K562 (cell line): ENCODE measurements around the gene TRIM37. TPM values are rescaled to one million over a fixed set of nuclear protein-coding genes. Genes with fewer than 3 reads are reported as not detected.

Source experiments
- CXXC5 ChIP-seq: fragments of 250-450 bp; sonication (Bioruptor Pico); IDR thresholded peaks from 2 replicates; pipeline ENCODE4 v1.8.0; 2022; ENCODE audit warnings: inconsistent platforms, mild to moderate bottlenecking, moderate library complexity
- GABPB2 ChIP-seq: fragments of 250-450 bp; sonication (Bioruptor Pico); conservative IDR thresholded peaks from 2 replicates; pipeline ENCODE4 v1.5.1; 2021; ENCODE audit warnings: mild to moderate bottlenecking
- MAFK ChIP-seq: IDR thresholded peaks from 2 replicates; pipeline ENCODE4 v1.6.1; 2011; ENCODE audit warnings: low read length, improper control_type of control experiment
- PCBP2 ChIP-seq: fragments of 200-400 bp; formaldehyde crosslinking; IDR thresholded peaks from 2 replicates; pipeline ENCODE4 v1.6.1; 2018; ENCODE audit warnings: low read length, low read depth, mild to moderate bottlenecking, moderate library complexity; ENCODE audit not compliant: poor library complexity, severe bottlenecking
- RAD21 ChIP-seq, 2 experiments: fragments of 250-450 bp in 1 of 2; fragments of 450-650 bp in 1 of 2; sonication (Bioruptor Pico) in 1 of 2; formaldehyde crosslinking in 1 of 2; IDR thresholded peaks in 1 of 2; conservative IDR thresholded peaks in 1 of 2; 2 replicates each; pipeline versions ENCODE4 v1.4.0 to v1.8.0; 2020 to 2022; ENCODE audit warnings: mild to moderate bottlenecking in 2 of 2, moderate library complexity in 1 of 2
- THAP7 ChIP-seq: fragments of 250-450 bp; sonication (Bioruptor Pico); IDR thresholded peaks from 2 replicates; pipeline ENCODE4 v1.5.0; 2021
- ZSCAN32 ChIP-seq: fragments of 450-650 bp; formaldehyde crosslinking; IDR thresholded peaks from 2 replicates; pipeline ENCODE4 v1.4.0; 2020; ENCODE audit warnings: mild to moderate bottlenecking, moderate library complexity
- polyA plus RNA-seq, 8 experiments: library from polyadenylated mRNA; depleted of rRNA in 4 of 8; stranded (reverse) in 5 of 8; unstranded in 3 of 8; fragments of >200 nt; fragmentation: Nextera tagmentation in 2 of 8; fragmentation: Illumina TruSeq in 1 of 8; extraction: Ambion mirVana in 2 of 8; extraction: Trizol in 1 of 8; gene quantifications; 2 replicates each; pipeline versions ENCODE4 v1.2.1 to v1.2.3, GENCODE V29; 2011 to 2014; ENCODE audit warnings: inconsistent platforms in 1 of 8, missing spikeins in 1 of 8
- total RNA-seq, 7 experiments: library from RNA; depleted of rRNA in 6 of 7; stranded (reverse); fragments of >200 nt in 6 of 7; fragmentation: Illumina TruSeq in 2 of 7; extraction: Trizol in 2 of 7; gene quantifications; 2 replicates each; pipeline versions ENCODE4 v1.2.1 to v1.2.3, GENCODE V29; 2011 to 2021; ENCODE audit warnings: low replicate concordance in 1 of 7
- TF ChIP-seq, protein P1 (sequence below): fragments of 450-650 bp; IDR thresholded peaks from 2 replicates; pipeline ENCODE4 v1.6.1; 2016; ENCODE audit warnings: mild to moderate bottlenecking, moderate library complexity
- TF ChIP-seq, protein P2 (sequence below): IDR thresholded peaks from 2 replicates; pipeline ENCODE4 v1.6.1; 2016; ENCODE audit warnings: missing genetic modification characterization, missing compliant biosample characterization
- TF ChIP-seq, protein P3 (sequence below), 2 experiments: fragments of 200-800 bp in 1 of 2; sonication (Bioruptor generic) in 1 of 2; sonication (generic) in 1 of 2; formaldehyde crosslinking in 1 of 2; IDR thresholded peaks in 1 of 2; conservative IDR thresholded peaks in 1 of 2; 2 replicates each; pipeline versions ENCODE4 v1.5.0 to v1.6.1; 2016 to 2020; ENCODE audit warnings: missing compliant biosample characterization in 1 of 2, missing genetic modification characterization in 1 of 2, missing genetic modification reagents in 1 of 2

Gene TRIM37
- total and polyA plus RNA-seq, 9 of the 15 experiments (the other 6 are each of a cell fraction or from before 2014, with no cell fraction given): 4.5 to 31.4 (median 23.8) TPM

DNA sequence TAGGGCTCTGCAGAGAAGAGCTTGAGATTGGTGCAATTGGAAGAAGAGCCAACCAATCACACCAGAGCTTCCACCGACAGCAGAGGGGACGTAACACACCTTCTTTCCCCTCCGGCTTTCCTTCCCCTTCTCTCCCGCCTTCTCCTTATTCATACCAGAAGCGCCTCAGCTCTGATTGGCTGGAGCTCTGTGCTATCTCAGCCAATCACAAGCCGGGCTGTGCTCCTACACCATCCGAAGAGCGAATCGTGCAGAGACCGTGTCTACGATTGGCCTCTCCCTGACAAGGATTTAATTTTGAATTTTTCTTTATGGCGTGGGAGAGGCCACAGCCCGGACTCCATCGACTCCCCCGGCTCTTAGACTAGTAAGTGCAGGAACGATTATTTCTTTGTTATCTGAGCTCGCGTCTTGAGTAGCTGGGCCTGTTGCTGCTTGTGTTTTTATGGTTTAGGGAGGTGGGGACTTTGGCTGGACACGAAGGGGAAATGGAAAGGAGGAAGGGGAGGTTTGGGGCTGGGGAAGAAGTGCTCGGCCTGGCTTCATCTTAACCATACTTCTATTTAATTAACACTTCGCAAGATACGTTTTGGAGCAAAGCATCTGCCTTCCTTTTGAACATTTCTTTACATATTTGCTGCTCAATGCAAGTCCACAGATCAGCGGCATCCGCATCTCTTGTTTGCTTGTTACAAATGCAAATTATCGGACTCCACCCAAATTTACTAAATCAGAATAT lies 48.9 kb upstream of the TRIM37 start, which contains the start of gene PRR11 (continued):
- TF ChIP-seq, protein P1, sequence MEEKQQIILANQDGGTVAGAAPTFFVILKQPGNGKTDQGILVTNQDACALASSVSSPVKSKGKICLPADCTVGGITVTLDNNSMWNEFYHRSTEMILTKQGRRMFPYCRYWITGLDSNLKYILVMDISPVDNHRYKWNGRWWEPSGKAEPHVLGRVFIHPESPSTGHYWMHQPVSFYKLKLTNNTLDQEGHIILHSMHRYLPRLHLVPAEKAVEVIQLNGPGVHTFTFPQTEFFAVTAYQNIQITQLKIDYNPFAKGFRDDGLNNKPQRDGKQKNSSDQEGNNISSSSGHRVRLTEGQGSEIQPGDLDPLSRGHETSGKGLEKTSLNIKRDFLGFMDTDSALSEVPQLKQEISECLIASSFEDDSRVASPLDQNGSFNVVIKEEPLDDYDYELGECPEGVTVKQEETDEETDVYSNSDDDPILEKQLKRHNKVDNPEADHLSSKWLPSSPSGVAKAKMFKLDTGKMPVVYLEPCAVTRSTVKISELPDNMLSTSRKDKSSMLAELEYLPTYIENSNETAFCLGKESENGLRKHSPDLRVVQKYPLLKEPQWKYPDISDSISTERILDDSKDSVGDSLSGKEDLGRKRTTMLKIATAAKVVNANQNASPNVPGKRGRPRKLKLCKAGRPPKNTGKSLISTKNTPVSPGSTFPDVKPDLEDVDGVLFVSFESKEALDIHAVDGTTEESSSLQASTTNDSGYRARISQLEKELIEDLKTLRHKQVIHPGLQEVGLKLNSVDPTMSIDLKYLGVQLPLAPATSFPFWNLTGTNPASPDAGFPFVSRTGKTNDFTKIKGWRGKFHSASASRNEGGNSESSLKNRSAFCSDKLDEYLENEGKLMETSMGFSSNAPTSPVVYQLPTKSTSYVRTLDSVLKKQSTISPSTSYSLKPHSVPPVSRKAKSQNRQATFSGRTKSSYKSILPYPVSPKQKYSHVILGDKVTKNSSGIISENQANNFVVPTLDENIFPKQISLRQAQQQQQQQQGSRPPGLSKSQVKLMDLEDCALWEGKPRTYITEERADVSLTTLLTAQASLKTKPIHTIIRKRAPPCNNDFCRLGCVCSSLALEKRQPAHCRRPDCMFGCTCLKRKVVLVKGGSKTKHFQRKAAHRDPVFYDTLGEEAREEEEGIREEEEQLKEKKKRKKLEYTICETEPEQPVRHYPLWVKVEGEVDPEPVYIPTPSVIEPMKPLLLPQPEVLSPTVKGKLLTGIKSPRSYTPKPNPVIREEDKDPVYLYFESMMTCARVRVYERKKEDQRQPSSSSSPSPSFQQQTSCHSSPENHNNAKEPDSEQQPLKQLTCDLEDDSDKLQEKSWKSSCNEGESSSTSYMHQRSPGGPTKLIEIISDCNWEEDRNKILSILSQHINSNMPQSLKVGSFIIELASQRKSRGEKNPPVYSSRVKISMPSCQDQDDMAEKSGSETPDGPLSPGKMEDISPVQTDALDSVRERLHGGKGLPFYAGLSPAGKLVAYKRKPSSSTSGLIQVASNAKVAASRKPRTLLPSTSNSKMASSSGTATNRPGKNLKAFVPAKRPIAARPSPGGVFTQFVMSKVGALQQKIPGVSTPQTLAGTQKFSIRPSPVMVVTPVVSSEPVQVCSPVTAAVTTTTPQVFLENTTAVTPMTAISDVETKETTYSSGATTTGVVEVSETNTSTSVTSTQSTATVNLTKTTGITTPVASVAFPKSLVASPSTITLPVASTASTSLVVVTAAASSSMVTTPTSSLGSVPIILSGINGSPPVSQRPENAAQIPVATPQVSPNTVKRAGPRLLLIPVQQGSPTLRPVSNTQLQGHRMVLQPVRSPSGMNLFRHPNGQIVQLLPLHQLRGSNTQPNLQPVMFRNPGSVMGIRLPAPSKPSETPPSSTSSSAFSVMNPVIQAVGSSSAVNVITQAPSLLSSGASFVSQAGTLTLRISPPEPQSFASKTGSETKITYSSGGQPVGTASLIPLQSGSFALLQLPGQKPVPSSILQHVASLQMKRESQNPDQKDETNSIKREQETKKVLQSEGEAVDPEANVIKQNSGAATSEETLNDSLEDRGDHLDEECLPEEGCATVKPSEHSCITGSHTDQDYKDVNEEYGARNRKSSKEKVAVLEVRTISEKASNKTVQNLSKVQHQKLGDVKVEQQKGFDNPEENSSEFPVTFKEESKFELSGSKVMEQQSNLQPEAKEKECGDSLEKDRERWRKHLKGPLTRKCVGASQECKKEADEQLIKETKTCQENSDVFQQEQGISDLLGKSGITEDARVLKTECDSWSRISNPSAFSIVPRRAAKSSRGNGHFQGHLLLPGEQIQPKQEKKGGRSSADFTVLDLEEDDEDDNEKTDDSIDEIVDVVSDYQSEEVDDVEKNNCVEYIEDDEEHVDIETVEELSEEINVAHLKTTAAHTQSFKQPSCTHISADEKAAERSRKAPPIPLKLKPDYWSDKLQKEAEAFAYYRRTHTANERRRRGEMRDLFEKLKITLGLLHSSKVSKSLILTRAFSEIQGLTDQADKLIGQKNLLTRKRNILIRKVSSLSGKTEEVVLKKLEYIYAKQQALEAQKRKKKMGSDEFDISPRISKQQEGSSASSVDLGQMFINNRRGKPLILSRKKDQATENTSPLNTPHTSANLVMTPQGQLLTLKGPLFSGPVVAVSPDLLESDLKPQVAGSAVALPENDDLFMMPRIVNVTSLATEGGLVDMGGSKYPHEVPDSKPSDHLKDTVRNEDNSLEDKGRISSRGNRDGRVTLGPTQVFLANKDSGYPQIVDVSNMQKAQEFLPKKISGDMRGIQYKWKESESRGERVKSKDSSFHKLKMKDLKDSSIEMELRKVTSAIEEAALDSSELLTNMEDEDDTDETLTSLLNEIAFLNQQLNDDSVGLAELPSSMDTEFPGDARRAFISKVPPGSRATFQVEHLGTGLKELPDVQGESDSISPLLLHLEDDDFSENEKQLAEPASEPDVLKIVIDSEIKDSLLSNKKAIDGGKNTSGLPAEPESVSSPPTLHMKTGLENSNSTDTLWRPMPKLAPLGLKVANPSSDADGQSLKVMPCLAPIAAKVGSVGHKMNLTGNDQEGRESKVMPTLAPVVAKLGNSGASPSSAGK: peak; percentile 15; the same call in 1 of the 2 replicates
- TF ChIP-seq GABPB2 (CRISPR knock-in tag) (no peak), CXXC5 (CRISPR knock-in tag) (0 out of 2 replicates have a peak, but pooled peaks have one; percentile 57), PCBP2 (no peak), RAD21 (CRISPR knock-in tag; conservative IDR thresholded peaks at IDR 0.05 in 1 of 2, IDR thresholded peaks at IDR 0.05 in 1 of 2) (no peak), MAFK (no peak), THAP7 (CRISPR knock-in tag) (no peak), ZSCAN32 (CRISPR knock-in tag) (no peak)
- TF ChIP-seq, protein P2, sequence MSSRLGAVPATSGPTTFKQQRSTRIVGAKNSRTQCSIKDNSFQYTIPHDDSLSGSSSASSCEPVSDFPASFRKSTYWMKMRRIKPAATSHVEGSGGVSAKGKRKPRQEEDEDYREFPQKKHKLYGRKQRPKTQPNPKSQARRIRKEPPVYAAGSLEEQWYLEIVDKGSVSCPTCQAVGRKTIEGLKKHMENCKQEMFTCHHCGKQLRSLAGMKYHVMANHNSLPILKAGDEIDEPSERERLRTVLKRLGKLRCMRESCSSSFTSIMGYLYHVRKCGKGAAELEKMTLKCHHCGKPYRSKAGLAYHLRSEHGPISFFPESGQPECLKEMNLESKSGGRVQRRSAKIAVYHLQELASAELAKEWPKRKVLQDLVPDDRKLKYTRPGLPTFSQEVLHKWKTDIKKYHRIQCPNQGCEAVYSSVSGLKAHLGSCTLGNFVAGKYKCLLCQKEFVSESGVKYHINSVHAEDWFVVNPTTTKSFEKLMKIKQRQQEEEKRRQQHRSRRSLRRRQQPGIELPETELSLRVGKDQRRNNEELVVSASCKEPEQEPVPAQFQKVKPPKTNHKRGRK (tag): no peak
- TF ChIP-seq, protein P3, sequence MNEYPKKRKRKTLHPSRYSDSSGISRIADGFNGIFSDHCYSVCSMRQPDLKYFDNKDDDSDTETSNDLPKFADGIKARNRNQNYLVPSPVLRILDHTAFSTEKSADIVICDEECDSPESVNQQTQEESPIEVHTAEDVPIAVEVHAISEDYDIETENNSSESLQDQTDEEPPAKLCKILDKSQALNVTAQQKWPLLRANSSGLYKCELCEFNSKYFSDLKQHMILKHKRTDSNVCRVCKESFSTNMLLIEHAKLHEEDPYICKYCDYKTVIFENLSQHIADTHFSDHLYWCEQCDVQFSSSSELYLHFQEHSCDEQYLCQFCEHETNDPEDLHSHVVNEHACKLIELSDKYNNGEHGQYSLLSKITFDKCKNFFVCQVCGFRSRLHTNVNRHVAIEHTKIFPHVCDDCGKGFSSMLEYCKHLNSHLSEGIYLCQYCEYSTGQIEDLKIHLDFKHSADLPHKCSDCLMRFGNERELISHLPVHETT (CRISPR knock-in tag; conservative IDR thresholded peaks at IDR 0.05 in 1 of 2, IDR thresholded peaks at IDR 0.05 in 1 of 2): no peak; a peak in 1 of 4 replicates
